GM21526 (cell line): ENCODE results near the gene BRIP1.
"Not testable (repeated sequence)": the region's sequence is repeated elsewhere in the genome, so short reads cannot be mapped to it uniquely, and the experiment has no call there.

ENCODE experiments used
- ATAC-seq: cut with Tn5 transposase; IDR thresholded peaks from one replicate; pipeline ENCODE4 v1.9.1; 2021; ENCODE audit warnings: moderate library complexity; ENCODE audit not compliant: unreplicated experiment, low FRiP score

BRIP1 gene

GRCh38 chr17:61713035-61713434 lies 150.3 kb downstream of the BRIP1 start:
- ATAC-seq: no peak

- no peak for ATAC-seq
These were observed 152.8 kb downstream of the BRIP1 start for GRCh38 chr17:61710546-61710945.

GRCh38 chr17:61709567-61709966 lies 153.8 kb downstream of the BRIP1 start:
- no peak for ATAC-seq

GRCh38 chr17:61704935-61705449 lies 158.3 kb downstream of the BRIP1 start:
- ATAC-seq: no peak

GRCh38 chr17:61702450-61702849 lies 160.9 kb downstream of the BRIP1 start:
- no peak for ATAC-seq

- no peak for ATAC-seq
These were observed 161.3 kb downstream of the BRIP1 start for GRCh38 chr17:61701978-61702377.

DNA sequence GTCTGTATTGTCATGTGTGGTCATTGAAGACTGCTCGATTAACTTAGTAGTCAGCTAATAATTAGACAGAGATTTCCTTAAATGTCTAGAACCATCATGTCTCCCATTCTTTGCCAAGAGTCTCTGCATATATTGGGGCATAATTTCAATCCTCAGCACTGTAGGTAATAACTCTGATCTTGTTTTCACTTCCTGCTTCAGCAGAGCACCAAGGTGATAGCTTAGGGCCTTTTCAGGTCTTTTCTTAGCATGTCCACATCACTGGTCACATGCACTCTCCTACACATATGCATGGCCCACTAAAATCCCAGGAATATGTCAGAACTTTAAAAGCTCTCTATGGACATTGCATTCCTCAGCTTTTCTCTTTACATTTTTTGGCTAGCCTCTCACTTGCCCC lies 162.0 kb downstream of the BRIP1 start:
- no peak for ATAC-seq

DNA sequence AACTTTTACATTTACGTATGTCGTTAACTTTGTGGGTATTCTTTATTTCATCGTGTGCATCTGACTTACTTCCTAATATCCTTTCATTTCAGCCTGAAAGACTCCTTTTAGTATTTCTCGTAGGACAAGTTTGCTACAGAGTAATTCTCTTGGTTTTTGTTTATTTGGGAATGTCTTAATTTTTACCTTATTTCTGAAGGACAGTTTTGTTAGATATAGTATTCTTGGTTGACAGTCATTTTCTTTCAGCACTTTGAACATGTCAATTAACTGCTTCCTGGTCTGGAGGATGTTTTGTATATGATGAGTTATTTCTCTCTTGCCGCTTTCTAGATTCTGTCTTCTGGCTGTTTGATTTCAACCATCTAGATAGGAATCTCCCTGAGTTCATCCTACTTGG lies 163.1 kb downstream of the BRIP1 start:
- ATAC-seq: no peak

DNA sequence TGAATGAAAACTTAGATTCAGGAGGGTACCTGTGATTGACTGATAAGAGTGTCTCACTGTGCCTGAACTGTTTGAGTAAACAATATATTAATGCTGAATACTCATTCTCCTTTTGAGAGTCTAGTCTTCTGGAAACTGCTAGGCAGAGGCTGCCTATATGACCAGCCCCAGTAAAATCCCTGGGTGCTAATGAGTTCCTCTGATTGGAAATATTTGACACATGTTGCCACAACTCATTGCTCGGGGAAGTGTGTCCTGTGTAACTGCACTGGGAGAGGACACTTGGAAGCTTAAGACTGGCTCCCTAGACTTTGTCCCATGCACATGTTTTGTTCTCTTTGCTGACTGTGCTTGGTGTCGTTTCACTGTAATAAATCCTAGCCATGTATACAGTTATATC lies 163.6 kb downstream of the BRIP1 start:
- ATAC-seq: no peak

DNA sequence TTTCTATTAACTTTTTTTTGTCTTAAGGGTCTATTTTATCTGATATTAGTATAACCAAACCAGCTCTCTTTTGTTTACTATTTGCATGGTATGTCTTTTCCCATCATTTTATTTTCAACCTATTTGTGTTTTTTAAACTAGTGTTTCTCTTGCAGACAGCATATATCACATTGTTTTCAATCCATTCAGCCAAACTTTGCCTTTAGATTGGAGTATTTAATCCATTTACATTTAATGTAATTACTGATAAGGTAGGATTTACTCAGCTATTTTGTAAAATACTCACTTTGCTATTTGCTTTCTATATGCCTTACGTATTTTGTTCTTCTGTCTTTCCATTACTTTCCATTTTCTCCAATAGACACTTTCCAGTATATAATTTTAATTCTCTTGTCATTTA lies 164.3 kb downstream of the BRIP1 start:
- no peak for ATAC-seq

DNA sequence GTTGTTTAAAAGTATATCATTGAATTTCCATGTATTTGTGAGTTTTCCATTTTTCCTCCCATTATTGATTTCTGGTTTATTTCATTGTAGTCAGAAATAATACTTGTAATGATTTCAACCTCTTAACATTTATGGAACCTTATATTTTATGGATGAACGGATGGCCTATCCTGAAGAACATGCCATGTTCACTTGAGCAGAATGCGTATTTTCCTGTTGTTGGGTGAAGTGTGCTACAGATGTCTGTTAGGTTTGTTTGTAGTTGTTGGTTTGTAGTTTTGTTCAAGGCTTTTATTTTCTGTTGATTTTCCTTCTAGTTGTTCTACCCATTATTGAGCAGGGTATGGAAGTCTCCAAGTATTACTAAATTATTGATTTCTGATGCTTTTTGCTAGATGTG lies 165.1 kb downstream of the BRIP1 start:
- ATAC-seq: no peak

DNA sequence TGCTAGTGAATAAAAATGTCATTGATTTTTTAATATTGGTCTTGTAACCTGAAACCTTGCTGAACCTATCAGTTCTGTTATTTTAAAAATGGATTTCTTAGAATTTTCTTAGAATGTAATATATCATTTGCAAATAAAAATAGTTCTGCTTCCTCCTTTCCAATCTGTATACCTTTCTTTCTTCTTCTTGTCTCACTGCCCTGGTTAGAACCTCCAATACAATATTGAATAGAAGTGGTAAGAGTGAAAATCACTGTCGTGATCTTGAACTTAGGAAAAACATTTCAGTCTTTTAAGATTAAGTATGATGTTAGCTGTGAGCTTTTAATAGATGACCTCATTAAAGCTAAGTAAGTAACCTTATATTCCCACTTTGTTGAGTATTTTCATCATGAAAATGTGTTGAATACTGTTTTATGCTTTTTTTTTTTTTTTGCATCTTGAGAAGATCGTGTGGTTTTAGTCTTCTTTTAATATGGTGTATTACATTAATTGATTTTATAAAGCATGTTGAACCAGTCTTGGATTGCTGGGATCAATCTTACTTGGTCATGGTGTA lies 167.5 kb downstream of the BRIP1 start:
- ATAC-seq: no peak

- no peak for ATAC-seq
These were observed 169.2 kb downstream of the BRIP1 start for GRCh38 chr17:61694095-61694494.

- ATAC-seq: no peak
These were observed 173.6 kb downstream of the BRIP1 start for GRCh38 chr17:61689610-61690180.

- ATAC-seq: no peak
These were observed 175.6 kb downstream of the BRIP1 start for GRCh38 chr17:61687769-61688168.

DNA sequence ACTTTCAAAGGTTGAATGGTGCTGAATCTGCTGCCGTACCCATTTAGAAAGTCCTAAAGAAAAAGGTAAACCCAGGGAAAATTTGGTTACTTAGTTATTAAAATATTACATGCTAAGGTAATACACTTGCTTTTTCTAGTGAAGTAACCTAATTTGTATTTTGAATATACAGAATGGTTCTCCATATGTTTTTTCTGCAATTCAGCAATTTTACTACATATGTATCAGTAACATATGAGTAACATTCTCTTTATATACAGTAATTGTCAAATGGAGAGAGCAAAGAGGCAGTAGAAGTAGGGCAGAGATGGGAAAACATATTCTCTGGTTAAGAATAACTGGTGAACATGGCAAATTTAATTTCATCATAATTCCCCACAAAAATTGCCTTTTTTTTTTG lies 177.2 kb downstream of the BRIP1 start:
- ATAC-seq: no peak

- ATAC-seq: no peak
These were observed 178.5 kb downstream of the BRIP1 start for GRCh38 chr17:61684818-61685217.

DNA sequence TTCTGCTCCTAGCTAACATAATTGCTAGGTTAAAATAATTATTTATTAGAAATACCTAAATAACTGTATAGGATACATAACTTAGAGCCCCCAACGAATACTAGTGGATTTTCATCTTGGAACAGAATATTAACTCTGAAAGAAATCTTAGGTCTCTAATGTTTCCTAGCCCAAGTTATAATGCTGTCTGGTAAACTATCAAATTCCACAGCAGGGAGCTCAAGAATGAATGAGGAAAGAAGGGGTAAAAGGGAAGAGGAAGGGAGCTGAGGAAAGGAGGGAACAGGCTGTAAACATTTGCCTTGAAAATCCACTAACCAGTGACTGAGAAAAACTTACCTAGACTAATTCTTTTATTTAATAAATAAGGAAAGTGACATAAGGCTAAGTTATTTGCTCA lies 179.2 kb downstream of the BRIP1 start:
- ATAC-seq: no peak

DNA sequence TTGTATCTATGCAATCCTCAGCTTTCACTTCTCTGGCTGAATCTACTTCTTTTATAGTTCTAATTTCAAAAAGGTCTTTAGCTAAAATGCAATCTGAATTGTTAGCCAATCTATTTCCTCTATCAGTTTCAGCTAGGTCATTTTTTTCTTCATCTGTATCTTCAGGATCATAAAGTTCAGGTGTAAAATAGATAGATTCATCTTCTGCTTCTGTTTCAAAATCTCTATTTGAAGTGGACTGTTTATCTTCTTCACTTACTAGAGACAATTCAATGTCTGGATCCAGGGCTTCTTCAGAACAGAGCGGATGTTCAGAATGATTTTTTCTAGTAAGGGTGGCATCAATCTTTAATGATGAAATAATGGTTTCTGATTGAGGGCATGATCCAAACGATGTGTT lies 179.9 kb downstream of the BRIP1 start:
- ATAC-seq: no peak

- no peak for ATAC-seq
These were observed 182.4 kb downstream of the BRIP1 start for GRCh38 chr17:61680921-61681320.

GRCh38 chr17:61678339-61678738 lies 185.0 kb downstream of the BRIP1 start:
- ATAC-seq: no peak

DNA sequence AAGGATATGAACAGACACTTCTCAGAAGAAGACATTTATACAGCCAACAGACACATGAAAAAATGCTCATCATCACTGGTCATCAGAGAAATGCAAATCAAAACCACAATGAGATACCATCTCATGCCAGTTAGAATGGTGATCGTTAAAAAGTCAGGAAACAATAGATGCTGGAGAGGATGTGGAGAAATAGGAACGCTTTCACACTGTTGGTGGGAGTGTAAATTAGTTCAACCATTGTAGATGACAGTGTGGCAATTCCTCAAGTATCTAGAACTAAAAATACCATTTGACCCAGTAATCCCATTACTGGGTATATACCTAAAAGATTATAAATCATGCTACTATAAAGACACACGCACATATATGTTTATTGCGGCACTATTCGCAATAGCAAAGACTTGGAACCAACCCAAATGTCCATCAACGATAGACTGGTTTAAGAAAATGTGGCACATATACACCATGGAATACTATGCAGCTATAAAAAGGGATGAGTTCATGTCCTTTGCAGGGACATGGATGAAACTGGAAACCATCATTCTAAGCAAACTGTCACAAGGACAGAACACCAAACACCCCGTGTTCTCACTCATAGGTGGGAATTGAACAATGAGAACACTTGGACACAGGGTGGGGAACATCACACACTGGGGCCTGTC lies 186.0 kb downstream of the BRIP1 start:
- not testable (repeated sequence) for ATAC-seq
